Iris pigment epithelial cell (primary cell): ENCODE data around the gene OSBPL10.
"Not testable (repeated sequence)": the region's sequence is repeated elsewhere in the genome, so short reads cannot be mapped to it uniquely, and the experiment has no call there.

Experiments used
- DNase-seq: peaks from one replicate; pipeline ENCODE4 v3.0.0-alpha.2; 2011; ENCODE audit warnings: low read depth

Gene OSBPL10

DNA sequence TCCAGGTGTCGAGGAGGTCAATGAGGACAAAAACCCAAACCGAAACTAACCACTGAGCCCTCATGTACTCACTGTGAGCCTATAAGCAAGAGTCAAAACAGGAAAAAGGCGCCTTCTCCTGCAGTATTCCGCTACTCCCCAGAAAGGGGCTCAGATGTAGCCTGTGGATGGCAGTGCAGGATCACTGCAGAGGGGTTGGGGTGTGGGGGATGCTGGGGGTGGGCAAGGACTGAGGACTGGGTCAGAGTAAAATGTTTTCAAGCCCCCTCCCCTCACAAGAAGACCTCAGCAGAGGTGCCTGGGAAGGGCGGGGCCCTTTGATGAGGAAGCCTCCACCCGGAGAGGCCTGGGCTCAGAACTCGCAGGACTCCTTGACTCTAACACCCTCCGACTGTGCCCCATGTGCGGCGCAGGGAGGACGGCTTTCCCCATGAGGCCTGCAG, 170.1 kb downstream of the OSBPL10 start:
- DNase-seq, result no peak

DNA sequence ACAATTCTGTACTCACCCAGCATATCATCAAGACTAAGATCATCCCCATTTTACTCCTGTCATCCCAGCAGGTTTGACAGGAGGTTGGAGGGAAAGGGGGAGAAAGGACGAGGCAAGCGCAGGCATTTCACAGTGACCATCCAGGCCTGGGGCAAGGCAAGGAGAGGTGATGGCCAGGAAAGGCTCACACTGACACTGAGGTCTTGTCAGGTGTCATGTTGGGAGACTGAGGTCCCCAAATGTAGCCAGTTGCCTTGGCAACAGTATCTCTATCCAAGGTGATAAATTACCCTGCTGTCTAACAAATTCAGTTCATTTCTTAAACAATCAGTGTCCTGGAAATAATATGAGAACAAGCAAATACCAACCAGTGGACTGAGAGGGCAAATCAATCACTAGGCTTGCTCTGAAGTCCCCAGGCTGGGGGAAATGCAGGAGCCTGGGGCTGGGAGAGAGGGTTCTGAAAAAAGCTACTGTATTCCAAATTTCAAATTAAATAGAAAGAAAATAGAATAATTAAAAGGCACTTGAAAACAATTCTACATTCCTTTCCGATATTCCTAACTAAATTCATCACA, 172.8 kb downstream of the OSBPL10 start:
- no peak for DNase-seq

DNA sequence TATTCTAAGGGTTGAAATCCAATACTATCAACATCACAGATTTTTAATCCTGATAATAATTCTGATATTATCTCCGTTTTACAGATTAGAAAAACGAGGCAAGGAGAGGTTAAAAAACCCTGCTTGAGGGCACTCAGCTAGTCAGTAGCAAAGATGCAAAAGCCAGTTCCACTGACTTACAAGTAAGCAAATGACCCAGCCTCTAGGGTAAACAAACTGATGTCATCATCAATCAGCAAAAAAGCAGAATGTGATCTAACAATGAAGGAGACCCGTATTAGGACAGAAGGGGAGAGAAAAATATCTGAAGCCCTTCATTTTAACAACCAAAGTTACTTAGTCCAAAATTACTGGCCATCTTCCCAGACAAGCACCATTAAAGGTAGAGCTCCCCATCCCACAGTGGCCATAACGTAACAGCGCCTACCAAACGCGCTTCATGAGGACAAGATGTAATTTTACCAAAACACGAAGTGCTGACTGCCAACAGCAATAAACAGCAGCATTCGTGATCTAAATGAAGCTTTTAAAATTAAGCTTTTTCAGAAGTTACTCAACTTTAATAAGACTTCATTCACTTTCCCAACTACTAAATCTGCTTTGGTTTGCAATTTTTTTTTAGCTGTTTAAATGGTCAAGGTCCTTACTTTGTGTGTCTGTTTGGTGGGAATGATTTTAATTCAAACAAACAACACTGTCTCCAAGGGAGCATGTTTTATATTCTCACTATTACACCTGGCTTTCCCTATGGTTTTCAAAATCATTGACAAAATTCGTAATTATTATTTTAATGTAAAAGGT, 176.6 kb downstream of the OSBPL10 start:
- DNase-seq, result peak; percentile 12

DNA sequence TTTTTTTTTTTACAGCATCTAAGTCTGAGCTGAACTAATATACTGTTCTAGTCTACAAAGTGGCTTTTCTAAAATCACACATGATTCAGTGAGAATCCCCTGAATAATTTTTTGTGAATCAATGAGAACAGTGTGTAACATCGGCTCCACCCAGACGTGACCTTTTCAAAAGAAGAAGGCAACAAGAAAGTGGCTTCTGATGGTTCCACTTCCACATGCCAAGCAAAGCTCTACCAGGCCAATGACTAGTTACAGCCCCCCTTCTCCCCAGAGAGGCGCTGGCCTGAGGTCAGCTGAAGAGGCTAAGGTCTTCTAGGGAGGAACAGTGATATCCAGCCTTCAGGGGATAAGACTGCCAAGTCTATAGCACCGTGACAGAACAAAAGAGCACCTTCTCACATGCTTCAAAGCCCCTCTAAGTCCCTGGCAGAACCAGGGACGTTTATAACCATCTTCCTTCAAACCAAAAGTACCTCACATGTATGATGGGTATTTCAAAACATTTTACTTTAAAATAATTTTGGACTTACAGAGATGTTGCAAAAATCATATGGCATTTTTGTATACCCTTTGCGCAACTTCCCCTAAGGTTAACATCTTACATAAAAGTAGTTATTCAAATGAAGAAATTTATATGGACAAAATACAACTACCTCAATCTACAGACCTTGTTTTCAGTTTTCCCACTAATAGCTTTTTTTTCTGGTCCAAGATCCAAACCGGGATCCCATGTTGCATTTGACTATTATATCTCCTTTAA, 177.9 kb downstream of the OSBPL10 start:
- peak; percentile 11 for DNase-seq

DNA sequence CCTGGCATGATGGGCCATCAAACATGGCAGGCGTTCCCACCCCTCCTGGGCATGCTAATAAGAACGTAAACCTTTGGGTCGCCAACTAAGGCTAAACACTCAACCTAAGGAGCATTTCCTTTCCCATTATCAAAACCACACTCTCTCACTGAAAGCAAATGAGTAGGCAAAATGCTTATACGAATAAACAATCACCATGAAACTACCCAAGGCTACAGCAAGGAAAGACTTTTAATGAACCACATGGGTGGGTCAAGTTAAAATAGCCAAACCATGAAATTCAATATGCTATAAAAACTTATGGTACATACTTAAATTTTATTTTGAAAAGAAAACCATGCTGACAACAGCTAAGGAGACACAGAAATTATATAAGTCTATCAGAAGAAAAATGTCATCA, 180.6 kb downstream of the OSBPL10 start:
- DNase-seq, result no peak

DNA sequence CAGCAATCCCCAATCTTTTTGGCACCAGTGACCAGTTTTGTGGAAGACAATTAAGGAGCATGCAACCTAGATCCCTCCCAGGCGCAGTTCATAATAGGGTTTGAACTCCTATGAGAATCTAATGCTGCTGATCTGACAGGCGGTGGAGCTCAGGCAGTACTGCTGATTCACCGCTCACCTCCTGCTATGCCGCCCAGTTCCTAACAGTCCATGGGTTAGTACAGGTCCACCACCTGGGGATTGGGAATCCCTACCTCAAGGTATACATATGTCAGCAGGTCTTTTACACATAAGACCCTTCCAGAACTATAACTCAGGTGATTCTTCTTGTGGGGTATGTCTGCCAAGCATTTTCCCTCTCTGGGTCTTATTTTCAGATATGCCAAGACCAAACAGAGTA, 182.2 kb downstream of the OSBPL10 start:
- no peak for DNase-seq

DNA sequence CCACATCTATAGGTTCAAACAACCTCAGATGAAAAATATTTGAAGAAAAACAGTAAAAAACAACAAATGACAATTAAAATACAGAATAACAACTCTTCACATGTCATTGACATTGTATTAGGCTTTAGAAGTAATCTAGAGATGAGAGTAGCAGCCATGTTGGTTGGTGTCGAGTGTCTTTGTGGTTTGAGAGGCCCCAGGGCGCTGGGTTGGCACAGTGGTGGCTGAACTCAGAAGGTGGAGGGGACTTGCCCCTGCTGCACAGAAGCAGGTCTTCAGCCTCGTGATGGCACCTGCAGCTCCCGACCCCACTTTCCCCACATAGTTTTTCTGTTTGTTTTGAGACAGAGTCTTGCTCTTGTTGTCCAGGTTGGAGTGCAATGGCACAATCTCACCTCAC, 187.2 kb downstream of the OSBPL10 start:
- DNase-seq, result no peak

DNA sequence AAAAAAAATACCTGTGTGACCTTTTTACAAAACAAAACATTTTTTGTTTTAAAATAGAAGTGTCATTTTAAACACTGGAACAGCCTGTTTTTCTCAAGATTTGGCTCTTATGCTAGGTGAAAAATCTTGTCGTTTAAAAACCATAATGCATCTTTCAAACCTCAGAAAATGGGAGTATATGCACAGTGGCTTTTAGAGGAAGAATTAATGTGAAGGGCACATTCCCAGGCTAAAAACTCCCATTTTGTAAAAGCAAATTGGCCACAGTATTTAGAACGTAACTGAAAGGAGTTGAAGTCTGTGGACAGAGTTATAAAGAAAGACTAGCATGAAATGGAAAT, 190.0 kb downstream of the OSBPL10 start:
- DNase-seq, result no peak

DNA sequence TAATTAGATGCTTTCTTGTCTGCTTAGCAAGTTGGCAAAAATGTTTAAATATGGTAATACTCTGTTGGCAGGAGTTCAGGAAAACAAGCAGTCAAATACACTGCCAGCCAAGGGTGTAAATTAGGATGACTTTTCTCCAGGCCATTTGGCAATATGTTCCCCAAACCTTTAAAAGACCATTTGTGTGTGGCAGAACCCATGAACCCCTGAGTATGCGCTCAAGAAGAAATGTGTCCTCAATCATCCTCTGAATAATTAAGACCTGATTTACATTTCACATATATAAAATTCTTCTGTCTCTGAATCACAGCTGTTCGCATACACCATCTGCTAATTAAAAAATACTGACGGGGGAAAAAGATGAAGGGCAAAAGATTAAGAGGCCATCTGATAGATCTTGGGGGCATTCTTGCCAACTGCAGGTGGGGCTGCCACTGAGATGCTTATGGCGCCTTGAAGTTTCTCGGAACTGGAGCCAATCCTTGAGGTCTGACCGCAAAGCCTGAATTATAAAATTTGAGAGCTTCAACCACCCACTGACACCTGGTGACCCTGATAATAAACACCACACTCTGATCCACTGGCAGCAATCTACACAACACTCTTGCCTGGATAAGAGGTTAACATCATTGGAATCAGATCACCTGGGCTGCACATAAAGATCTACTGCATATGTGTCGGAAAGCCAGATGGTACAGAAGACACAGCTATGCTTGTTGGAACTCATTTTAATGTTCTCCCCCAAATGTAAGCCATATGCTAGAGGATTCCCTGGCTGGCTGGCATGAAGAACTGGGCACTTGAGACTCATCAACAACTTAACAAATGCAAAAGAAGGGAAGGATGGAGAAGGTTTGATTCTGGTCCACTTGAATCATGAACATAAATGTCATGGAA, 190.6 kb downstream of the OSBPL10 start:
- DNase-seq, result no peak

DNA sequence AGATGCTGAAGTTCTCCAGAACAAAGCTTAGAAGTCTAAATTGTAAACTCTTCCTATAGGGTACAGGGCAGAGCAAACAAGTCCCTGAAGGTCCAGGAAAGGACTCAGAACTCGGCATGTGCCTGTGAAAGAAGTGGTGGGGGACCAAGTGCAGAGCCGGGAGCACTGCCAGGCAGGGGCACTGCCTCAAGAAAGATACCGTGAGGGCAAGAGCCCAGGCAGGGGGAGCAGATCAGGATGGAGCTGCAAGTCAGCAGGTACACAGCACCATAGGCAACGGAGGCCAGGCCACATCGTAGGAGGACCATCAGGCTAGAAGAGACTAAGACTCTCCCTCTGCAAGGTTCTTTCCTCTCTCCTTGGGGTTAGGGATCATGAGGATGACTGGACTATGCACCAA, 191.6 kb downstream of the OSBPL10 start:
- no peak for DNase-seq

DNA sequence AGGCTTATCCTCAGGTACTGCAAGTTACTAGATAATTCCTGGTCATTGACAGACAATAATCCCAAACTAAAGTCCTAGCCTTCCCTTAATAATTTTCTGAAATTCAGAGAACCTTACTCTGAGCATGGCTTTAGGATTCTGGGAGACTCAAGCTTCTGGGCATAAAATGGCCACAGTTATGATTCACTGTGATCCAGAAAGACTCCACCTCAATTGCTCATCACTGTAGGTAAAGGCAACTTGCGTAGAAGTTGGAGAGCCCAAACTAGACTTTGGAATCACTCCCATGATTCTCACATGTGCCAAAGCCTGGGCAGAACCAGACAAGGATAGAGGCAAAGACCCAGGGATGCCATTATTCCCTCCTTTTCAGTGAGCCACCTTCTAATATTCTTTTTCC, 195.3 kb downstream of the OSBPL10 start:
- no peak for DNase-seq

DNA sequence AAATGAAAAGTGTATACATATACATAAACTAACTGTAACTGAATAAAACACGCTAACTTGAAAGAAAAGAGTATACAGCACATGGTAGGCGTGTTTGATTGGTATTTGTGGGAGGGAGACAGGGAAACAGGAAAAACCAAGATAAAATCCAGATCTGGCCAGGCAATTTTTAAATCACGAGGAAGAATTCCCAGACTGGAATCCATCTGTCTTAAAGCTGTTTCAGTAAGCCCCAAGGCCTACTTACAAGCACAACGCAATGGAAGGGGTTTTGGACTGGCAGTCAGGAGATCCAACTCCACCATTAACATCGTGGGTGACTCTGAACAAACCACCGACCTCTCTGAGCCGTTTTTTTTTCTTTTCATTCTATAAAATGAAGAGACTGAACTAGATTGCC, 195.8 kb downstream of the OSBPL10 start:
- DNase-seq, result no peak

DNA sequence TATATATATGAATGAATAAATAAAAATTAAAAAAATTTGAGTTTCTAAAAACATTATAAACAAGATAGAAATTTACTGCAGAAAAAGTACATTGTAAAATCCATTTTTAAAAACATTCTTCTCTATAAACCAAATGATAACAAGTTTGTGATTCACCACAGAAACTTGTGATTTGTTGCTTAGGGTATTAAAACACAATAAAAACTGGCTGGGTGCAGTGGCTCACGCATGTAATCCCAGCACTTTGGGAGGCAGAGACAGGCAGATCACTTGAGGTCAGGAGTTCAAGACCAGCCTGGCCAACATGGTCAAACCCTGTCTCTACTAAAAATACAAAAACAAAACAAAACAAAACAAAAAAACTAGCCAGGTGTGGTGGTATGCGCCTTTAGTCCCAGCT, 197.2 kb downstream of the OSBPL10 start:
- DNase-seq, result peak; percentile 68

DNA sequence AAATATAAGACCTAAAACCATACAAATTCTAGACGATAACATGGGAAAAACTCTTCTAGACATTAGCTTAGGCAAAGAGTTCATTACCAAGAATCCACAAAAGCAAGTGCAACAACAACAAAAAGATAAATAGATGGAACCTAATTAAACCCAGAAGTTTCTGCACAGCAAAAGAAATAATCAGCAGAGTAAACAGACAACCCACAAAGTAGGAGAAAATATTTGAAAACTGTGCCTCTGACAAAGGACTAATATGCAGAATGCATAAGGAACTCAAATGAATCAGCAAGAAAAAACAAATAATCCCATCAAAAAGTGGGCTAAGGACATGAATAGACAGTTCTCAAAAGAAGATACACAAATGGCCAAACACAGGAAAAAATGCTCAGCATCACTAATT, 198.8 kb downstream of the OSBPL10 start:
- not testable (repeated sequence) for DNase-seq

DNA sequence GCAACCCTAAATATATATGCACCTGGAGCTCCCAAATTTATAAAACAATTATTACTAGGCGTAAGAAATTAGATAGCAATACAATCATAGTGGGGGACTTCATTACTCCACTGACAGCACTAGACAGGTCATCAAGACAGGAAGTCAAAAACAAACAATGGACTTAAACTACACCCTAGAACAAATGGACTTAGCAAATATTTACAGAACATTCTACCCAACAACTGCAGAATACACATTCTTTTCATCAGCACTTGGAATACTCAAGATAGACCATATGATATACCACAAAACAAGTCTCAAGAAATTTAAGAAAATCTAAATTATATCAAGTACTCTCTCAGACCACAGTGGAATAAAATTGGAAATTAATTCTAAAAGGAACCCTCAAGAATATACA, 201.5 kb downstream of the OSBPL10 start:
- no peak for DNase-seq

DNA sequence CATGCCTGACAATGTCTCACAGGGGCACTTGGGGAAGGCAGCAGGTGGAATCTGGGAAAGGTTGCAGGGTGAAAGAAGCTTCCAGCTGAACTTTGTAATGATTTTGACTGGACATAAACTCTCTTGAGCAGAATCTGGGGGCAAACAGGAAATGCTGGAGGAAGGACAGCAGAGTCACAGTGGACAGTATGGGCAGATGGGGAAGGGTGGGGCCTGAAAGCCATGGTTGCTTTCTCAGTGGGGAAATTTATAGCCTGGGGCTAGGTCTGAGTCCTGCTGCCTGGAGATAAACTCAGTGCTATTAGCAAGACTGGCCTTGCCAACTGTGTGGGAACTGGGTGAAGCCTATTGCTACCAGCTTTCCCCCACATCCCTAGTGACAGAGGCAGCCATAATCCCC, 203.2 kb downstream of the OSBPL10 start:
- no peak for DNase-seq

DNA sequence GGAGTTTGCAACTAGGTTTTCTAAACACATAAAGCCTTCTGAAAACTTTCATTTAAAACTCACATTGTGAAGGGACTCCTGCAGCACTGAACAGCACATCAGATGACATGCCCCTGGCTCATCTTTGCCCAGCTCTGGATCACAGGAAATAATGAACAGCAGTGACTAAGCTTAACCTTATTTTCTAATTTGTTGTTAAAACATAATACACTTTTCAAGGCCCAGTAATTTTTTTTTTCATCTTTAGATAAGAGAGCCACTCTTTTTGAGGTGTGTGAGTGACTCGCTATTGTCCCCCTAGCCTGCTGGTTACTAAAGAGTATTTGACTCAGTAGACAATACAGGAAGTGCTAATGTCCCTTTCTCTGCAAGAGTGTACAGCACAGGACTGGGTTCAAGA, 204.0 kb downstream of the OSBPL10 start:
- peak; percentile 23 for DNase-seq

DNA sequence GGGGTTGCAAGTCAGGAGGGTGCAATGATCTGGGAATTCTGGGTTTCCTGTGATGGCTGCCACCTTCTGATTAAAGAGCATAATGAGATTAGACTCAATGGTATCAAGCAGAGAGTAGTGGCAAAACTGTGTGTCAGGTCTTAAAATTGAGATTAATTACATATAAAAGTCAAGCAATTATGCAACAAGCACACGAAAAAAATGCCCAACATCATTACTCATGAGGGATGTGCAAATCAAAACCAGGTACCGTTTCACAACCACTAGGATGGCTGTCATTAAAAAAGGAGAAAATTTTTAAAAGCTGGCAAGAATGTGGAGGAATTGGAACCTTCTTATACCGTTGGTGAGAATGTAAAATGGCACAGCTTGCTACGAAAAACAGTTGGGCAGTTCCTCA, 205.0 kb downstream of the OSBPL10 start:
- DNase-seq, result peak; percentile 44

DNA sequence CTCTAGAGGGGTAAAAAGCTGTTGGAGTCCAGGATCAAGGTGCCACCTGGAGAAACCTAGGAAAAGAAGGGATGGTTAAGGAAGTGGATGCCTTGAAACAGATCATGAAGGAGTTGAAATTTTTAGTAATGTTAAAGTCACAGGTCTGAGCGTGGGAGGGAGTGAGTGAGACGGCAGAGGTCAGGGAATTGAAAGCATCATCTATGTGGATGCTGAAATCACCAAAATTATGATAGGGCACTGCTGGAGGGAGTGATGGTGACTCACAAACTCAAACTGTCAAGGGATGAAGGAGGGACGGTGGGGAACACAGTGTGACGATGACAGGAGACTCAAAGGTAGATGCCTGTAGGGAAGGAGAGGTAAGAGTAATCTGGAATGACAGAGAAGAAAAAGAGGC, 205.7 kb downstream of the OSBPL10 start:
- DNase-seq, result no peak

DNA sequence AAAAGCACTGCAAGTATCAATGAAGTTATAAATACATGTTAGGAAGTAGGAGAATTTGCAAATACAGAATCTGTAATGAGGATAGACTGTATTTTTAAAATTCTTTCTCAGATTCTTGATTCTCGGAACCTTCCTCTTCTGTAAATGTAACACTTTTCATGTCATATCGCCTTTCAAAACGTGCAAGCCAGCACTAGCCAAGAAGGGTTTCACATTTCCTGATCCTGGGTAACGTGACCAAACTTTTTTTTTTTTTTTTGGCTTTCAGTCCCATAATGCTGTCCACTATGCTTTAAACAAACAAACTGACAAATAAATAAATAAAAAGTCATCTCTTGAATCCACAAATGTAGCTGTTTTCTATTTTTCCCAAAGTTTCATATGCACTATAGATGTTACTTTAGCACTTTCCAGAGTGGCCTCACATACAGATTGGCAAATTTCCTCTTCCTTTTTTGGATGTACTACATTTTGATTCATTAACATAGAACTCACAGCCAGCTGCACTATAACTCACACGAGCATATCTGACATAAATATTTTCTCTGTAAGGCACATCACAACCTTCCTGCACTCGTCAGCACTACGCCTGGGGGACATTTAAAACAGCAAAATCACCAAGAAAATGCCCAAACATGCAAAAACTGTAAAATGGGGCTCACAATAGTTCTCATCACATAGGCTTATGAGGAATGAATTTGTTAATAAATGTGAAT, 208.1 kb downstream of the OSBPL10 start:
- DNase-seq, result no peak

DNA sequence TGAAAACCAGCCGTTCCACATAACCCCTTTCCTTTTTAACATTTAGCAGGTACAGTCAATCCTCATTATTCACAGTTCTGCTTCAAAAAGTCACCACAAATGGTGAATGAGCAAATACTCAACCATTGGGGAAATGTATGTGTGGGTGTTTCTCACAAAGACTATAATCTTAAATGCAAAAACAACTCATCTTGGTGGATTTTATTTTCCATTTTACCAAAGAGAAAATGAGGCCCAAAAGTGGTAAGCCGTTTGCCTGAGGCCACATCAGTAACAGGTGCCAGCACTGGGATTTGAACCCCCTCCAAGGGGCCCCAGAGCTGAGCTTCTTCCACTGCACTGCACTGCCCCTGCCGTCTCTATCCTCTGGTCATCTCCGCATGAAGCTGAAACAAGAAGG, 208.8 kb downstream of the OSBPL10 start:
- no peak for DNase-seq
